ENCODE data around the gene MMP3.

The MMP3 gene

DNA sequence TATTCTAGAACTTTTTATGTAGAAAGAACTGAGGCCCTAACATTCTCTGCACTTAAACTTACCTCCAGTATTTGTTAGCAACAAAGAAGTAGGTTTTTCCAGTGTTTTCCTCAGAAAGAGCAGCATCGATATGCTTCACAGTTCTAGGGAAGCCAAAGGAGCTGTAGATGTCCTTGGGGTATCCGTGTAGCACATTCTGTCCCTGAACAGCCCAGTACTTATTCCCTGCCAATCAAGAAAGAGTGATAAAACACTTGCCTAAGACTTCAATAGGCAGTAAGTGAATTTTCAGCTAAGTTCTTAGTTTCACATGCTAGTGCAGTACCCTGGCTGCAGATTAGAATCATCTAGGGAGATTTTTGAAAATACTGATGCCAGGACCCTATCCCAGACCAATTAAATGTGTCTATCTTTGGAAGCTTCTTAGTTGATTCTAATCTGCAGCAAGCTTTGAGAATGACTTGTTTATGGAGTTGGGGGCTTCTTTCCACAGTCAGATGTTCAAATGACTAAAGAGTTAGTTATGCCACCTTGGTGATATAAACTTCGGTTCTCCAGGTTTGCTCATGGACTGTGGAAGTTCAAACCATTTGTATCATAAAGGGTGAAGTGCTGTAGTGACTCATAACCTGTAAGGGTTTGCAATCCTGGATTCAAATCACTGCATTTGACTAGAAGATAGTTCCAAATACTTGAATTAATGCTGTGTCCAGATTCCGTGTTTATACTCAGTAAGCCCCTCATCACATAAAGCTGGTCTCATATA, 52.0 kb downstream of the MMP3 start:
- DNase-seq (ENCODE audit: low read depth in 2 of 2): no peak

DNA sequence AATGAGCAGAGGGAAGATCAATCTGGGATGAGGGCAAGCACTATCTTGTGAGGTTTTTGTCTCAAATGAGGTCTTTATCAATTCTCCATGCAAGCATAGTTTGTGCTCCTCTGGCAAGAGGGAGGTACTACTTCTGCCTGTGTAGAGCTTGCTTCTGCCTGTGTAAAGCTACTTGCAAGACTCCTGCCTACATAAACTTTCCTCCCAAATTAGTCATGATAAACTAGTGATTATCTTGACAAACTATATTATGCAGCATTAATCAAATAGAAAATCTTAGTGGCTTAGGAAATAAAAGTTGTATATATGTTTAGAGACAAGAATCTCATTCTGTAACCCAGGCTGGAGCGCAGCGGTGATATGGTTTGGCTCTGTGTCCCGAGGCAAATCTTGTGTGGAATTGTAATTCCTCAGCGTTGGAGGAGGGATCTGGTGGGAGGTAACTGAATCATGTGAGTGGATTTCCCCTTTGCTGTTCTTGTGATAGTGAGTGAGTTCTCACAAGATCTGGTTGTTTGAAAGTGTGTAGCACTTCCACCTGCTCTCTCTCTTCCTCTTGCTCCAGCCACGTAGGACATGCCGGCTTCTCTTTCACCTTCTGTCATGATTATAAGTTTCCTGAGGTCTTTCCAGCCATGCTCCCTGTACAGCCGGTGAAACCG, 54.9 kb downstream of the MMP3 start:
- DNase-seq (ENCODE audit: low read depth in 2 of 2): no peak
